Activated CD4-positive, alpha-beta T cell treated with anti-CD3 and anti-CD28 coated beads for 36 hours (primary cell): Measurements from ENCODE around the gene VPS13D. TPM values are rescaled to one million over a fixed set of nuclear protein-coding genes. Genes with fewer than 3 reads are reported as not detected.

Source experiments
- ATAC-seq: fragments of 200-7000 bp; cut with Tn5 transposase; one replicate; pipeline ENCODE4 v1.10.0; 2021; ENCODE audit warnings: mild to moderate bottlenecking, moderate library complexity
- CTCF ChIA-PET: fragments of 350-600 bp; sonication (Branson Sonifier 250); formaldehyde crosslinking; loops from one replicate; lab custom pipeline; 2021; ENCODE audit warnings: antibody characterized with exemption; lab: Charles Lee
- POLR2A ChIA-PET: fragments of 350-600 bp; sonication (Branson Sonifier 250); formaldehyde crosslinking; loops from one replicate; lab custom pipeline; 2021; ENCODE audit warnings: antibody characterized with exemption, inconsistent platforms; lab: Charles Lee
- DNase-seq: peaks from one replicate; pipeline ENCODE4 v3.0.0-alpha.2; 2020
- H3K27ac Mint-ChIP-seq: one replicate; pipeline ENCODE4 v1.8.0; 2021; ENCODE audit warnings: mixed read lengths
- H3K27me3 Mint-ChIP-seq: one replicate; pipeline ENCODE4 v1.8.0; 2021; ENCODE audit warnings: mixed read lengths
- H3K36me3 Mint-ChIP-seq: one replicate; pipeline ENCODE4 v1.8.0; 2021; ENCODE audit warnings: low read depth, mixed read lengths
- H3K4me1 Mint-ChIP-seq: one replicate; pipeline ENCODE4 v1.8.0; 2021; ENCODE audit warnings: mixed read lengths
- H3K4me3 Mint-ChIP-seq: one replicate; pipeline ENCODE4 v1.8.0; 2021; ENCODE audit warnings: mild to moderate bottlenecking, moderate library complexity, mixed read lengths
- H3K9me3 Mint-ChIP-seq: one replicate; pipeline ENCODE4 v1.8.0; 2021; ENCODE audit warnings: low read depth, mixed read lengths
- intact Hi-C, 2 experiments: fragments of 100-400 bp; cut with DNase I in 1 of 2; cut with micrococcal nuclease in 1 of 2; formaldehyde crosslinking; loops; one replicate each; pipeline versions ENCODE4 v1.14.2 to v1.15.1; 2022 to 2024; cut with DNase I, micrococcal nuclease
- total RNA-seq, 2 experiments: library from RNA; stranded (reverse); gene quantifications; one replicate each; pipeline ENCODE4 v1.2.3, GENCODE V29; 2021

VPS13D gene
- total RNA-seq, 2 experiments from 2014 or later: 20.6 to 22.9 TPM

GRCh38 chr1:12200208-12200607, 29.6 kb upstream of the VPS13D start:
- Mint-ChIP-seq H3K4me3 (no peak overlapping the region), H3K4me1 (peaks cover 44% of the 10 kb centered on the region), H3K9me3 (no peaks in the 10 kb centered on the region), H3K36me3 (peaks cover 43% of the 10 kb centered on the region), H3K27me3 (no peaks in the 10 kb centered on the region), H3K27ac (no peak overlapping the region)
- DNase-seq (no peak), ATAC-seq (no peak)
- intact Hi-C loops: loop anchor here in 1 of 2 experiments (10.0 kb wide), 1 partner anchor 365 kb away; no protein-coding TSS in a partner anchor
- ChIA-PET CTCF (interaction anchor here (0.7 to 4.6 kb wide), 3 partner anchors 74 to 275 kb away, joined by 3 to 44 read pairs (median 3); no protein-coding TSS in a partner anchor), POLR2A (no interaction called here)

- H3K36me3 Mint-ChIP-seq: peaks cover 48% of the 10 kb centered on the region
- ChIA-PET CTCF (interaction anchor here (0.6 to 4.6 kb wide), 7 partner anchors 17 to 156 kb away, joined by 3 to 44 read pairs (median 3); no protein-coding TSS in a partner anchor), POLR2A (interaction anchor here (0.7 to 1.1 kb wide), 3 partner anchors 29 to 40 kb away, joined by 3 to 6 read pairs (median 4); no protein-coding TSS in a partner anchor)
- ATAC-seq (peak; percentile 29), DNase-seq (peak; percentile 48)
- no peaks in the 10 kb centered on the region for H3K27me3 Mint-ChIP-seq
- H3K4me1 Mint-ChIP-seq: peaks cover 49% of the 10 kb centered on the region
- intact Hi-C loops: loop anchor here in 1 of 2 experiments (1.0 to 10.0 kb wide), 2 partner anchors 22 to 367 kb away; no protein-coding TSS in a partner anchor
- no peak overlapping the region for H3K4me3 Mint-ChIP-seq
- H3K27ac Mint-ChIP-seq: peak overlapping the region; percentile 65
- no peaks in the 10 kb centered on the region for H3K9me3 Mint-ChIP-seq
Observed at GRCh38 chr1:12201352-12202189, 28.3 kb upstream of the VPS13D start.

DNA sequence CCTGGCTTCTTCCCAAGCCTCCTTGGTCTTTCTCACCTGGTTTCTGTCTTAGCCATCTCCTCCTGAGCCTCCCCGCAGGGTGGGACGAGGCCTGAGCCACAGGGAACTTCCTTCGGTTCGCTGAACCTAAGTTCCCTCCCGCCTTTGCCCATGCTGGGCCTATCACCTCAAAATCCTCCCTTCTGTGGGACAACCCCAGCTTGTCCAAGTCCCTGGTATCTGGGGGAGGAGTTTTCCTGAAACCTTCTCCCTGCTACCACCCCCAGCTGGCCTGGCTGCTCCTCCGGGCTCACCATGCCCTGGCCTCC, 27.7 kb upstream of the VPS13D start:
- POLR2A ChIA-PET: interaction anchor here (1.1 kb wide), 2 partner anchors 30 to 40 kb away, joined by 3 to 6 read pairs; no protein-coding TSS in a partner anchor
- H3K27ac Mint-ChIP-seq: peak overlapping the region; percentile 13
- no peaks in the 10 kb centered on the region for H3K27me3 Mint-ChIP-seq
- no peaks in the 10 kb centered on the region for H3K9me3 Mint-ChIP-seq
- CTCF ChIA-PET: interaction anchor here (0.6 to 4.6 kb wide), 6 partner anchors 16 to 157 kb away, joined by 3 to 44 read pairs (median 4); no protein-coding TSS in a partner anchor
- no peak for ATAC-seq
- intact Hi-C loops: loop anchor here in 1 of 2 experiments (10.0 kb wide), 1 partner anchor 367 kb away; no protein-coding TSS in a partner anchor
- no peak overlapping the region for H3K4me3 Mint-ChIP-seq
- H3K4me1 Mint-ChIP-seq: peaks cover 45% of the 10 kb centered on the region
- H3K36me3 Mint-ChIP-seq: peaks cover 47% of the 10 kb centered on the region
- DNase-seq: no peak

DNA sequence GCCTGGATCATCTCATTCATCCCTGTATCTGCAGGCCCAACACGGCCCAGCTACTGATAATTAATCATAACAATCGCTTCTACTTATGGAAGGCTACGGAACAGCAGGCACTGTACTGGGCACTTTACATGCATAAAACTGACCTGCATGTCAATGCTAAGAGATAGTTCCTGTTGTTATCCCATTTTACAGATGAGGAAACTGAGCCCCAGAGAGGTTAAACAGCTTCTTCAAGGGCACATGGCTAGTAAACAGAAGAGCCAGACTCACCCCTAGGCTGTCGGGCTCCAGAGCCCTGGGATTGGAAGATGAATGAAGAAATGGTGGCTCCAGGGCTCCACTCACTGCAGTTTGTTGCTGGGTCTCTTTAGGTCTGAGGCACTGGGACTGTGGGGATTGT, 27.3 kb upstream of the VPS13D start:
- peak overlapping the region; percentile 13 for H3K27ac Mint-ChIP-seq
- H3K27me3 Mint-ChIP-seq: no peaks in the 10 kb centered on the region
- no peak overlapping the region for H3K4me3 Mint-ChIP-seq
- peaks cover 45% of the 10 kb centered on the region for H3K4me1 Mint-ChIP-seq
- CTCF ChIA-PET: interaction anchor here (0.6 to 4.6 kb wide), 3 partner anchors 67 to 80 kb away, joined by 3 to 44 read pairs (median 3); no protein-coding TSS in a partner anchor
- DNase-seq: no peak
- peaks cover 47% of the 10 kb centered on the region for H3K36me3 Mint-ChIP-seq
- intact Hi-C loops: loop anchor here in 1 of 2 experiments (10.0 kb wide), 1 partner anchor 368 kb away; no protein-coding TSS in a partner anchor
- POLR2A ChIA-PET: interaction anchor here (1.1 kb wide), 1 partner anchor 30 kb away, joined by 3 read pairs; no protein-coding TSS in a partner anchor
- ATAC-seq: no peak
- no peaks in the 10 kb centered on the region for H3K9me3 Mint-ChIP-seq

GRCh38 chr1:12203216-12204007, 26.4 kb upstream of the VPS13D start:
- Mint-ChIP-seq H3K4me1 (peaks cover 51% of the 10 kb centered on the region), H3K4me3 (no peak overlapping the region), H3K27ac (peak overlapping the region; percentile 64), H3K27me3 (no peaks in the 10 kb centered on the region), H3K9me3 (no peaks in the 10 kb centered on the region), H3K36me3 (peaks cover 49% of the 10 kb centered on the region)
- ChIA-PET CTCF (interaction anchor here (0.6 to 8.4 kb wide), 4 partner anchors 68 to 81 kb away, joined by 3 to 265 read pairs (median 24); no protein-coding TSS in a partner anchor), POLR2A (no interaction called here)
- ATAC-seq (no peak), DNase-seq (no peak)
- intact Hi-C loops: loop anchor here in 1 of 2 experiments (10.0 kb wide), 1 partner anchor 369 kb away; no protein-coding TSS in a partner anchor

DNA sequence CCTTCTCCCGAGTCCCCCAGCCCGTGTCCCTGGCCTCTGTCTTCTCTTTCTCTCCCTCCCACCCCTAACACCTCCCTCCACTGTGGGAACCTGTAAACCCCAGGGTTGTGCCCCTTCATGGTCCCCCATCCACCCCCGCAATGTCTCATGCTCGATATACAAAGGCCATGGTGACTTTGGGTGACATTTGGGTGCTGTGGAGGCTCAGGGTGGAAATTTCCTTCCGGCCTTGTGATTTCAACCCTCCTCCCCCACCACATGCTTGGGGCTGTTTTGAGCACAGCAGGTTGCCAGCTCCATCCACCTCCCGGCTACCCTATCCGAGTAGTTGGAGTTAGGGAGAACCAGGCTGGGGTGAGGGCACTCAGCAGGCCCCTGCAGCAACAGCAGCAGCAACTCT, 25.7 kb upstream of the VPS13D start:
- H3K36me3 Mint-ChIP-seq: peaks cover 45% of the 10 kb centered on the region
- ChIA-PET POLR2A (no interaction called here), CTCF (interaction anchor here (8.4 kb wide), 1 partner anchor 81 kb away, joined by 265 read pairs; no protein-coding TSS in a partner anchor)
- intact Hi-C loops: loop anchor here in 1 of 2 experiments (10.0 kb wide), 1 partner anchor 369 kb away; no protein-coding TSS in a partner anchor
- ATAC-seq (peak; percentile 50), DNase-seq (peak; percentile 76)
- no peak overlapping the region for H3K4me3 Mint-ChIP-seq
- no peaks in the 10 kb centered on the region for H3K9me3 Mint-ChIP-seq
- peaks cover 58% of the 10 kb centered on the region for H3K4me1 Mint-ChIP-seq
- no peaks in the 10 kb centered on the region for H3K27me3 Mint-ChIP-seq
- peak overlapping the region; percentile 64 for H3K27ac Mint-ChIP-seq

- Mint-ChIP-seq H3K27ac (peak overlapping the region; percentile 64), H3K36me3 (peaks cover 45% of the 10 kb centered on the region), H3K9me3 (no peaks in the 10 kb centered on the region), H3K4me1 (peaks cover 65% of the 10 kb centered on the region), H3K27me3 (no peaks in the 10 kb centered on the region), H3K4me3 (no peak overlapping the region)
- DNase-seq: no peak
- ChIA-PET CTCF (interaction anchor here (0.6 to 8.4 kb wide), 2 partner anchors 82 to 91 kb away, joined by 3 to 265 read pairs; no protein-coding TSS in a partner anchor), POLR2A (no interaction called here)
- intact Hi-C loops: loop anchor here (5.0 to 10.0 kb wide), 2 partner anchors 38 to 370 kb away; partner anchors contain the start of gene TNFRSF1B (in 2 of the 2)
- ATAC-seq: no peak
Observed at GRCh38 chr1:12204754-12205658, 24.8 kb upstream of the VPS13D start.

DNA sequence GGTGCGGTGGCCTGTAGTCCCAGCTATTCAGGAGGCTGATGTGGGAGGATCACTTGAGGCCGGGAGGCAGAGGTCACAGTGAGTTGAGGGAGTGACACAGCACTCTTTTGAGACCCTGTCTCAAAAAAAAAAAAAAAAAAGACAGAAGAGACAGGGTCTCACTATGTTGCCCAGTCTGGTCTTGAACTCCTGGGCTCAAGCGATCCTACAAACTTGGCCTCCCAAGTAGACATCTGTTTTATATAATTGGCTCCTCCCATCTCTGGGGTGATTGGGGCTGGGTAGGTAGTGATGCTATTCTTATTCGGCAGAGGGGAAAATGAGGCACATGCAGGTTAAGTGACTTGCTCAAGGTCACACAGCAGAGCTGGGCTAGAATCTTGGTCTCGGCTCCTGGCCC, 23.6 kb upstream of the VPS13D start:
- H3K4me3 Mint-ChIP-seq: no peak overlapping the region
- no peaks in the 10 kb centered on the region for H3K27me3 Mint-ChIP-seq
- H3K4me1 Mint-ChIP-seq: peaks cover 72% of the 10 kb centered on the region
- CTCF ChIA-PET: interaction anchor here (1.0 to 8.4 kb wide), 4 partner anchors 37 to 83 kb away, joined by 3 to 265 read pairs (median 4); no protein-coding TSS in a partner anchor
- DNase-seq (no peak), ATAC-seq (no peak)
- POLR2A ChIA-PET: no interaction called here
- H3K27ac Mint-ChIP-seq: no peak overlapping the region
- intact Hi-C loops: loop anchor here (5.0 to 10.0 kb wide), 2 partner anchors 39 to 371 kb away; partner anchors contain the start of gene TNFRSF1B (in 2 of the 2)
- H3K36me3 Mint-ChIP-seq: peaks cover 41% of the 10 kb centered on the region
- no peaks in the 10 kb centered on the region for H3K9me3 Mint-ChIP-seq

DNA sequence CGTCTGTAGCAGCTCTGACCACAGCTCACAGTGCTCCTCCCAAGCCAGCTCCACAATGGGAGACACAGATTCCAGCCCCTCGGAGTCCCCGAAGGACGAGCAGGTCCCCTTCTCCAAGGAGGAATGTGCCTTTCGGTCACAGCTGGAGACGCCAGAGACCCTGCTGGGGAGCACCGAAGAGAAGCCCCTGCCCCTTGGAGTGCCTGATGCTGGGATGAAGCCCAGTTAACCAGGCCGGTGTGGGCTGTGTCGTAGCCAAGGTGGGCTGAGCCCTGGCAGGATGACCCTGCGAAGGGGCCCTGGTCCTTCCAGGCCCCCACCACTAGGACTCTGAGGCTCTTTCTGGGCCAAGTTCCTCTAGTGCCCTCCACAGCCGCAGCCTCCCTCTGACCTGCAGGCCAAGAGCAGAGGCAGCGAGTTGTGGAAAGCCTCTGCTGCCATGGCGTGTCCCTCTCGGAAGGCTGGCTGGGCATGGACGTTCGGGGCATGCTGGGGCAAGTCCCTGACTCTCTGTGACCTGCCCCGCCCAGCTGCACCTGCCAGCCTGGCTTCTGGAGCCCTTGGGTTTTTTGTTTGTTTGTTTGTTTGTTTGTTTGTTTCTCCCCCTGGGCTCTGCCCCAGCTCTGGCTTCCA, 22.9 kb upstream of the VPS13D start:
- intact Hi-C loops: loop anchor here (5.0 to 10.0 kb wide), 2 partner anchors 40 to 372 kb away; partner anchors contain the start of gene TNFRSF1B (in 2 of the 2)
- ChIA-PET POLR2A (interaction anchor here (0.6 kb wide), 1 partner anchor 27 kb away, joined by 3 read pairs; no protein-coding TSS in a partner anchor), CTCF (interaction anchor here (0.6 to 8.4 kb wide), 6 partner anchors 24 to 96 kb away, joined by 3 to 265 read pairs (median 4); no protein-coding TSS in a partner anchor)
- Mint-ChIP-seq H3K36me3 (peaks cover 37% of the 10 kb centered on the region), H3K27me3 (no peaks in the 10 kb centered on the region), H3K4me3 (no peak overlapping the region), H3K27ac (peak overlapping the region; percentile 19), H3K9me3 (no peaks in the 10 kb centered on the region), H3K4me1 (peaks cover 66% of the 10 kb centered on the region)
- ATAC-seq (no peak), DNase-seq (no peak)
